ENCODE measurements around the gene CTDSPL. TPM values are rescaled to one million over a fixed set of nuclear protein-coding genes. Genes with fewer than 3 reads are reported as not detected.

Gene CTDSPL
- total and polyA plus RNA-seq, 2 experiments from 2014 or later = 29.2 to 33.7 TPM

DNA sequence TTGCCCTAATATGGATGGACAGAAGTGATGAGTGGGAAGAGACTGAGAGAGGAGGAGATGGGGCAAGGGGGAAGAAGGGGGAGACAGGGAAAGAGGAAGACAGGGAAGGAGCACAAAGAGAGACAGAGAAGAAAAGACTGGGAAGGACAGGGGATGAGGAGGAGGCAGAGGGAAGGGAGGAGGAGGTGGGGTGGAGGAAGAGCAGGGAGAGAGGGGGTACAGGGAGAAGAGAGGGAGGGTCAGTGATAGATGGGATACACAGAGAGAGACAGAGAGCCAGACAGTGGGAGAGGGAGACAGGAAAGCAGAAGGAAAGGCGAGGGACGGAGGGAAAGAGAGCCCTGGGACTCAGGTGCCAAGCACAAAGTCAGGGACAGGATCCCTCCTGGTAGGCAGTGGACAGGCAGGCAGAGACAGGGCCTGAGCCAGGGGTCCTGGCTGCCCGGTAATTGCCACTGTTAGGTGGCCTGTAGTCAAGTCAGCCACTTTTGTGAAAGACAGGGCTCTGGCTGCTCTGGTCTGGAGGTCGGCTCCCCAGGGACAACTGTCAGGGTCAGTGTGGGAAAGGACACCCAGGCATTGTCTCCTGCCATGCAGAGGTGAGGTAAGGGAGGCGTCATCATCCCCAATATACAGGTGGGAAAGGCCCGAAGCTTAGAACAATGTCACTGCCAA lies 138.7 kb downstream of the CTDSPL start:
- Histone ChIP-seq H2AFZ (no peak overlapping the region), H3K4me1 (ENCODE audit: insufficient read depth) (peaks cover 38% of the 10 kb centered on the region)

DNA sequence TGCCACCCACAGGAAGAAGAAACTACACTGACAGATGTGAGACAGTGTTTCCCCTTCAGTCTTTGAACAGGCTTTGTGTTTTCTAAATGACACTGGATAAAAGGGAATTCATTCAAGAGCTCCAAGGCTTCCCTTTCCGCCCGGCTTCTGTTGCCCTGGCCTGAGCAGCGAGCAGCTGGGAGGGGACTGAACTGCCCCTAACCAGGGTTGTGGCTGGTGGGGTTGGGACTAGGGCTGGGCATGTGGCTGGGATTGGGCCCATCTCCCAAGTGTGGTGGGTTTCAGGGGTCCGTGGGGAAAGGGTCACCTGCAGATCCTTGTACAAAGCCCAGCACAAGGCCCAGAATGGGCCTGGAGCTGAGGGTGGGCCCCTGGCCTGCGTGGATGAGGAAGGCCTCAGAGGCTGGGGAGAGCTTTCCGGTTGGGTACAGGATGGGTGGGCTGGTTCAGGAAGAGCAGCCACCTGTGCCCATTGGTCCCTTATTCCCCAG lies 139.3 kb downstream of the CTDSPL start:
- DNase-seq (ENCODE audit: low spot score) = no peak
- no peaks in the 10 kb centered on the region for H3K9me3 ChIP-seq (ENCODE audit: low read depth)
- no peaks in the 10 kb centered on the region for H3K27me3 ChIP-seq
- H3K27ac ChIP-seq = no peak overlapping the region
- H3K4me2 ChIP-seq = no peak overlapping the region
- no peaks in the 10 kb centered on the region for H3K36me3 ChIP-seq (replicated peaks; ENCODE audit: insufficient read depth, low read depth)
- H3K4me3 ChIP-seq = no peak overlapping the region
- H3K79me2 ChIP-seq = no peaks in the 10 kb centered on the region
- H2AFZ ChIP-seq = no peak overlapping the region
- peaks cover 39% of the 10 kb centered on the region for H3K4me1 ChIP-seq (ENCODE audit: insufficient read depth)
- WGBS (ENCODE audit: low lambda C conversion rate, missing lambda C conversion rate) = 96% methylated on average over 6 of the region's 6 CpGs
- H4K20me1 ChIP-seq (ENCODE audit: insufficient read depth, poor library complexity, severe bottlenecking) = no peaks in the 10 kb centered on the region
- no peak for TF ChIP-seq EZH2 (IDR thresholded peaks at IDR 0.05; ENCODE audit: borderline replicate concordance)
- TF ChIP-seq EZH2phosphoT487 (IDR thresholded peaks at IDR 0.05; ENCODE audit: low read depth, severe bottlenecking, unreplicated experiment) = no peak
- TF ChIP-seq, protein P1, sequence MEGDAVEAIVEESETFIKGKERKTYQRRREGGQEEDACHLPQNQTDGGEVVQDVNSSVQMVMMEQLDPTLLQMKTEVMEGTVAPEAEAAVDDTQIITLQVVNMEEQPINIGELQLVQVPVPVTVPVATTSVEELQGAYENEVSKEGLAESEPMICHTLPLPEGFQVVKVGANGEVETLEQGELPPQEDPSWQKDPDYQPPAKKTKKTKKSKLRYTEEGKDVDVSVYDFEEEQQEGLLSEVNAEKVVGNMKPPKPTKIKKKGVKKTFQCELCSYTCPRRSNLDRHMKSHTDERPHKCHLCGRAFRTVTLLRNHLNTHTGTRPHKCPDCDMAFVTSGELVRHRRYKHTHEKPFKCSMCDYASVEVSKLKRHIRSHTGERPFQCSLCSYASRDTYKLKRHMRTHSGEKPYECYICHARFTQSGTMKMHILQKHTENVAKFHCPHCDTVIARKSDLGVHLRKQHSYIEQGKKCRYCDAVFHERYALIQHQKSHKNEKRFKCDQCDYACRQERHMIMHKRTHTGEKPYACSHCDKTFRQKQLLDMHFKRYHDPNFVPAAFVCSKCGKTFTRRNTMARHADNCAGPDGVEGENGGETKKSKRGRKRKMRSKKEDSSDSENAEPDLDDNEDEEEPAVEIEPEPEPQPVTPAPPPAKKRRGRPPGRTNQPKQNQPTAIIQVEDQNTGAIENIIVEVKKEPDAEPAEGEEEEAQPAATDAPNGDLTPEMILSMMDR (IDR thresholded peaks at IDR 0.05; ENCODE audit: poor library complexity) = no peak
- H3K9me2 ChIP-seq (replicated peaks; ENCODE audit: insufficient read depth) = no peaks in the 10 kb centered on the region

More for the DNA sequence above, 138.7 kb downstream of the CTDSPL start:
- TF ChIP-seq EZH2phosphoT487 (IDR thresholded peaks at IDR 0.05; ENCODE audit: low read depth, severe bottlenecking, unreplicated experiment) = no peak
- TF ChIP-seq, protein P1 (IDR thresholded peaks at IDR 0.05; ENCODE audit: poor library complexity) = no peak
- no peak for TF ChIP-seq EZH2 (IDR thresholded peaks at IDR 0.05; ENCODE audit: borderline replicate concordance)
- WGBS (ENCODE audit: low lambda C conversion rate, missing lambda C conversion rate) = 97% methylated on average over 5 of the region's 6 CpGs
- no peak overlapping the region for H3K4me2 ChIP-seq
- H3K9me3 ChIP-seq (ENCODE audit: low read depth) = no peaks in the 10 kb centered on the region
- H3K36me3 ChIP-seq (replicated peaks; ENCODE audit: insufficient read depth, low read depth) = no peaks in the 10 kb centered on the region
- no peak overlapping the region for H3K4me3 ChIP-seq
- DNase-seq (ENCODE audit: low spot score) = no peak
- no peaks in the 10 kb centered on the region for H3K79me2 ChIP-seq
- no peak overlapping the region for H3K27ac ChIP-seq
- H3K27me3 ChIP-seq = no peaks in the 10 kb centered on the region
- no peaks in the 10 kb centered on the region for H4K20me1 ChIP-seq (ENCODE audit: insufficient read depth, poor library complexity, severe bottlenecking)
- no peaks in the 10 kb centered on the region for H3K9me2 ChIP-seq (replicated peaks; ENCODE audit: insufficient read depth)

DNA sequence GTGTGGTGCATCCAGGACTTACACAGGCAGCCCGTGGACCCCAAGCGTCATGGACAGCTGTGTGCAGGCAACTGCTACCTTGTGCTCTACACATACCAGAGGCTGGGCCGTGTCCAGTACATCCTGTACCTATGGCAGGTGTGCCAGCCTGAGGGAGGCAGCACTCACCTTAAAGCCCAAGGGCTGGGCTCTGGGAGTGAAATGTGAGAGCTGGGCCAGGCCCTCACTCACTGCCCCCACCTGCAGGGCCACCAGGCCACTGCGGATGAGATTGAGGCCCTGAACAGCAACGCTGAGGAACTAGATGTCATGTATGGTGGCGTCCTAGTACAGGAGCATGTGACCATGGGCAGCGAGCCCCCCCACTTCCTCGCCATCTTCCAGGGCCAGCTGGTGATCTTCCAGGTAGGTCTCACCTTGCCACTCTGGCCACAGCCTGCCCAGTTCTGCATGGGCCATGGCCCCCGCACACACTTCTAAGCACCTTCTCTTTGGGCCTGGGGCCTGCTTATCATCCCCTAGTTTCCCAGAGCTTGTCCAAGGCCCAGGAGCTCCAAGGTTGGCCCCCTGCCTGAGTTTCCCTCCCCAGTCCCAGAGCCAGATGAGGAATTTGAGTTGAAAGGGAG lies 139.9 kb downstream of the CTDSPL start:
- peak overlapping the region; percentile 98 for H3K27ac ChIP-seq
- no peaks in the 10 kb centered on the region for H3K27me3 ChIP-seq
- no peak overlapping the region for H3K4me2 ChIP-seq
- H4K20me1 ChIP-seq (ENCODE audit: insufficient read depth, poor library complexity, severe bottlenecking) = no peaks in the 10 kb centered on the region
- no peaks in the 10 kb centered on the region for H3K9me3 ChIP-seq (ENCODE audit: low read depth)
- no peak overlapping the region for H3K4me3 ChIP-seq
- no peak overlapping the region for H2AFZ ChIP-seq
- H3K4me1 ChIP-seq (ENCODE audit: insufficient read depth) = peaks cover 39% of the 10 kb centered on the region
- H3K36me3 ChIP-seq (replicated peaks; ENCODE audit: insufficient read depth, low read depth) = no peaks in the 10 kb centered on the region
- WGBS (ENCODE audit: low lambda C conversion rate, missing lambda C conversion rate) = 88% methylated on average over 9 of the region's 9 CpGs
- TF ChIP-seq EZH2 (IDR thresholded peaks at IDR 0.05; ENCODE audit: borderline replicate concordance) = no peak
- TF ChIP-seq EZH2phosphoT487 (IDR thresholded peaks at IDR 0.05; ENCODE audit: low read depth, severe bottlenecking, unreplicated experiment) = no peak
- TF ChIP-seq, protein P1 (IDR thresholded peaks at IDR 0.05; ENCODE audit: poor library complexity) = peak; percentile 10
- no peaks in the 10 kb centered on the region for H3K79me2 ChIP-seq
- DNase-seq (ENCODE audit: low spot score) = no peak
- H3K9me2 ChIP-seq (replicated peaks; ENCODE audit: insufficient read depth) = no peaks in the 10 kb centered on the region
